C4-2B (cell line): Measurements from ENCODE around the gene CCDC158.

ENCODE experiments used
- H3K27ac ChIP-seq: fragments of 450-650 bp; 2 replicates; pipeline ENCODE4 v1.5.1; 2017
- ZFX ChIP-seq: fragments of 450-650 bp; IDR thresholded peaks from 2 replicates; pipeline ENCODE4 v1.6.1; 2017
- TF ChIP-seq, protein P1 (sequence below): fragments of 450-650 bp; conservative IDR thresholded peaks from 2 replicates; pipeline ENCODE4 v1.5.1; 2017; ENCODE audit warnings: mild to moderate bottlenecking

The CCDC158 gene

DNA sequence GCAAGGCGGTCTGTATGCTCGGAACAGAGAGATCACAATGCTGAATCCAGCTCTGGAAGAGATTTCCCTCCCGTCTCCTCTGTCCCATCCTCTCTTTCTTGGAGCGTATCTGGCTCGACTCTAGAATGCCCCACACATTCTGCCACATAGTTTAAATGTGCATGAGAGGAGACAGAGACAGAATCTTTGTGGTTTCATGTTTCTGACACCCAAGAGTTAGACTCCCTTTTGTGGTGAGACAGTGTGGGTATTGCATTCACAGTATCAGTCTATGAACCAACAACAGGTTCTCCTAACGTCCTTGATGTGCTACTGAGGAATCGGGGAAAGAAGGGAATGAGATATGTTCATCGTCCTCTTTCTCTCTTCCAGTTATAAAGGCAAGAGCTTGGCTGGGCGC, 144.1 kb downstream of the CCDC158 start:
- no peak overlapping the region for H3K27ac ChIP-seq
- TF ChIP-seq, protein P1, sequence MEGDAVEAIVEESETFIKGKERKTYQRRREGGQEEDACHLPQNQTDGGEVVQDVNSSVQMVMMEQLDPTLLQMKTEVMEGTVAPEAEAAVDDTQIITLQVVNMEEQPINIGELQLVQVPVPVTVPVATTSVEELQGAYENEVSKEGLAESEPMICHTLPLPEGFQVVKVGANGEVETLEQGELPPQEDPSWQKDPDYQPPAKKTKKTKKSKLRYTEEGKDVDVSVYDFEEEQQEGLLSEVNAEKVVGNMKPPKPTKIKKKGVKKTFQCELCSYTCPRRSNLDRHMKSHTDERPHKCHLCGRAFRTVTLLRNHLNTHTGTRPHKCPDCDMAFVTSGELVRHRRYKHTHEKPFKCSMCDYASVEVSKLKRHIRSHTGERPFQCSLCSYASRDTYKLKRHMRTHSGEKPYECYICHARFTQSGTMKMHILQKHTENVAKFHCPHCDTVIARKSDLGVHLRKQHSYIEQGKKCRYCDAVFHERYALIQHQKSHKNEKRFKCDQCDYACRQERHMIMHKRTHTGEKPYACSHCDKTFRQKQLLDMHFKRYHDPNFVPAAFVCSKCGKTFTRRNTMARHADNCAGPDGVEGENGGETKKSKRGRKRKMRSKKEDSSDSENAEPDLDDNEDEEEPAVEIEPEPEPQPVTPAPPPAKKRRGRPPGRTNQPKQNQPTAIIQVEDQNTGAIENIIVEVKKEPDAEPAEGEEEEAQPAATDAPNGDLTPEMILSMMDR, result no peak
- no peak for TF ChIP-seq ZFX

DNA sequence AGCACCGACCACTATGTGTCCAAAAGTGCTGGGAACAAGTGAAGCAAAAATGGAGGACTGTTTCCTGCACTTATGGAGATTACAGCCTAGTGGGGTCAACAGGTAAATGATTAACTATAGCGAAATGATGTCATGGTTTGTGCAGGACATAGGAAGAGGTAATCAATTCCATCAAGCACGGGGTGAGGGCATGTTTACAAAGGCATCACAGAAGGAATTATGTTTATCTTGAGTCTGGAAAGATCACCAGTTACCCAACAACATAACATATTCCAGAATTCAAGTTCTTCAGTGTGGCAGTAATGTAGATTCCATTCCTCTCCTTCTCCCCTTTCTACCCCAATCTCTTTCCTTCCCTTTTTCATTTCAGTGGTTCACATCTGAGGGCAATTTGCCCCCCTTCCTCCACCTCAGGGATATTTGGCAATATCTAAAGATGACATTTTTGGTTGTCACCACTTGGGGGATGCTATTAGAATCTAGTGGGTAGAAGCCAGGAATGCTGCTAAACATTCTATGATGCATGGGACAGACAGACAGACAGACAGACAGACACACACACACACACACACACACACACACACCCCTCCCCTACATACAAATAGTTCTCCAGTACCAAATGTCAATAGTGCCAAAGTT, 145.3 kb downstream of the CCDC158 start:
- no peak overlapping the region for H3K27ac ChIP-seq

DNA sequence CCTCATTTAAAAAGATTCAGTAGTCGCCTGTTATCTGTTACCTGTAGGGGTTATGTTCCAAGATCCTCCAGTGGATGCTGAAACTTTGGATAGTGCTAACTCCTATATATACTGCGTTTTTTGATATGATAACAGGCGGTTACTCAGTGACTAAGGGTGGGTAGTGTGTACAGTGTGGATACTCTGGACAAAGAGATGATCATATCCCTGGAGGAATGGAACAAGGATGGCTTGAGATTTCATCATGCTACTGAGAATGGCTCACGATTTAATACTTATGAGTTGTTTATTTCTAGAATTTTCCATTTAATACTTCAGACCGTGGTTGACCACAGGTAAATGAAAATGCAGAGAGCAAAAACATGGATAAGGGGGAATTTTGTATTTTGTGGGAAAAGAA, 147.9 kb downstream of the CCDC158 start:
- H3K27ac ChIP-seq, result no peak overlapping the region
- TF ChIP-seq ZFX, result no peak
- TF ChIP-seq, protein P1, result no peak

More for the DNA sequence above, 145.3 kb downstream of the CCDC158 start:
- TF ChIP-seq ZFX, result no peak
- TF ChIP-seq, protein P1, result no peak

DNA sequence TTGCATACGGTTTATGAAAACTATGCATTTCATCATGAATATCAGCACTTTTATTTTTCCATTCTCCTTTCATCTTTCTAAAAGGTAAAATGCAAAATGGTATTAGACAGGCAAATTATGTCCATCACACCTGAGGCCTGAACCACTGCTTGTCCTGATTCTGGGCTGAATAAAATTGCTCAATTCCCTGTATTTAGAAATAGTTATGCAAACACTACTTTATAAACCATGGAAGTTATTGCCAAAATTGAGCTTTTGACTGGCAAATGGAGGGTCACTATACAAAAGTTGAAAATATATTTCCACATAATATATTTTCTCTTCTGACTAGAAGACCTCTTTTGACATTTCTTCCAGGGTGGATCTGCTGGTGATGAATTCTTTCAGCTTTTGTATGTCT, 148.4 kb downstream of the CCDC158 start:
- H3K27ac ChIP-seq, result no peak overlapping the region
- TF ChIP-seq ZFX, result no peak
- TF ChIP-seq, protein P1, result no peak

DNA sequence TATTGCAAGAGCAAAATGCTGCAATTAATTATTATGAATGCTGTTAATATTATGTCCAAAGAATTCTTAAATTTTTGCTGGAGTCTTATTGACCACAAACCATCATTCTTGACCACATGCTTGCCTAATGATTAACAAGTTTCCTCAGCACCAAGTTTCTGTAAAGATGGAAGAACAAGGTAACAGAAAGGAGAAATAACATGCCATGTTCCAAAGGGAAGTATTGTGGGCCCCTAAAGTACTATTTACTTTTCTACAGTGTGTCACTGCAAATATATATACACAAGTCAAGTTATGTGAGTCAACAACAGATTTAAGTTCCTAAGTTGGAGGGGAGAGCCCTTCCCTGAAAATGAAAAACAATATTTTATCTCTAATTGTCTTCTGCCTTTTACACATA, 148.9 kb downstream of the CCDC158 start:
- no peak overlapping the region for H3K27ac ChIP-seq
- TF ChIP-seq, protein P1, result no peak
- TF ChIP-seq ZFX, result no peak

DNA sequence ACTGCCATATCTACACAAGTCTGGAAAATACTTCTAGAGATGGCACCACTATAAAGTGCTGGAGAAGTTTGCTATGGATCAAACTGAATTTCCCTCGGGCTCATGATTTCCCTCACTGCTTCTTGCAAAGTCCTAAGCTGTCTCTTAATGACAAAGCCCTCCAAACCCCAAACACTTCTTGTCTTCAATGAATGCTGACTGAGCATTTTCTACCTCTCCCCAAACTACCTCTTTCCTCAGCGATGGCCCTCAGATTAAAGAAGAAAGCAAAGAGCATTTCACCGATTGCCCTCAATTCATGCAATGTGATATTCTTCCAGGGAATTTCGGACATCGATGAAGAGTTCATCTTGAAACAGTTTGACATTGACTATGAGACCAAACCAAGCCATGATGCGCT, 149.7 kb downstream of the CCDC158 start:
- TF ChIP-seq, protein P1, result no peak
- no peak for TF ChIP-seq ZFX

DNA sequence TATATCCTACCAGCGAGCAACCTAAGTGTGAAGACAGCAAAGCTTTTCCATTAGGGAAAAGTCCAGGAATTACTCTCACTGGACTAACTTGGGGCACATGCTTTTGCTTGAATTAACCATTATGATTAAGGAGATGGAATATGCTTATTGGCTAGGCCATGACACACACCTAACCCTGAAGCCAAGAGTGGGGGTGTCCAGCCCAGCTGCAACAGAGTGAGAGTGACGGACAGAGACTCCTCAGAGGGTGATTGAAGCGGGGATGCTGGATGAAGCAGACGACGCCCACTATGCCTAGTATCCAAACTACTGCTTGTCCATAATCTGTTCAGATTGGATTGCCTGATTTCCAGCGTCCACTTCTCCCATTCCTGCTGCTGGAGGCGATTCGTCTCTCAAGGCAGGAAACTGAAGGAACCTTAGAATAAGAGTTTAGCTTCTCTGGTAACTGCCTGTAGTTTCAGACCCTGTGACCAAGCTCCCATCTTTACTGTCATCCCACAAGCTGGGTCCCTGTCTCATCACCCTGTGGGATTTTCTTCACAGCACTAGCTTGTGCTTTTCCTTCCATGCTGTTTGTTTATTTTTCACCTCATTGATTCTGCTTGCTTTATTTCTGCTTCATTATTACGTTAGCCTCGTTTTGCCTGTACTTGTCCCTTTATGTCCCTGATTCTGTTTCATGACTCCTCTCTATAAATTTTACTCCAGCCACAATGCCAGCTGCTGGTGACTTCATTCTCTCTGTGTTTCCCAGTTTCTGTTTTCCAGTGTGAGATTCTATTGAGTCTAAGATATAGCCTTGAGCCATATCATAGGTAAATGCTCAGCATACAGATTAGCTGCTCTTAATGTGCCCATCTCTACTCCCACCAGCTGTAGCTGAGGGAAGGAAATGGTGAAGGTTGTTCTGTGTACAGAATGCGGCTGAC, 150.4 kb downstream of the CCDC158 start:
- TF ChIP-seq ZFX, result no peak
- TF ChIP-seq, protein P1, result no peak
- no peak overlapping the region for H3K27ac ChIP-seq

More for the DNA sequence above, 149.7 kb downstream of the CCDC158 start:
- no peak overlapping the region for H3K27ac ChIP-seq
